Lower lobe of right lung (tissue), 2 donors: ENCODE data around the gene ZNF454. TPM values are rescaled to one million over a fixed set of nuclear protein-coding genes. Genes with fewer than 3 reads are reported as not detected.

ENCODE experiments used
- ATAC-seq, 2 donors: fragments of 200-7000 bp; cut with Tn5 transposase; one replicate each; pipeline ENCODE4 v1.9.1; 2020 to 2022; ENCODE audit warnings: mild to moderate bottlenecking in 2 of 2, moderate library complexity in 2 of 2
- DNase-seq: peaks from one replicate; pipeline ENCODE4 v3.0.0-alpha.2; 2020
- H3K27ac ChIP-seq: fragments of 200-600 bp; one replicate; pipeline ENCODE4 v1.8.0; 2022
- H3K27me3 ChIP-seq: fragments of 200-600 bp; one replicate; pipeline ENCODE4 v1.8.0; 2022; ENCODE audit warnings: low read depth
- H3K36me3 ChIP-seq: fragments of 200-600 bp; one replicate; pipeline ENCODE4 v1.8.0; 2022; ENCODE audit warnings: mild to moderate bottlenecking
- H3K4me1 ChIP-seq: fragments of 200-600 bp; one replicate; pipeline ENCODE4 v1.8.0; 2022
- H3K4me3 ChIP-seq: fragments of 200-600 bp; one replicate; pipeline ENCODE4 v1.8.0; 2022; ENCODE audit warnings: mild to moderate bottlenecking
- H3K9me3 ChIP-seq: fragments of 200-600 bp; one replicate; pipeline ENCODE4 v1.8.0; 2022
- CTCF ChIP-seq: fragments of 200-600 bp; IDR thresholded peaks from one replicate; pipeline ENCODE4 v1.8.0; 2022; ENCODE audit warnings: antibody characterized with exemption, mild to moderate bottlenecking
- intact Hi-C: fragments of 100-400 bp; cut with DNase I; formaldehyde crosslinking; loops from one replicate; pipeline ENCODE4 v1.11.0; 2022
- total RNA-seq: library from RNA; stranded (reverse); fragmentation: NEBNext Ultra II Directional; extraction: Animal tissue kit (Norgen Biotek cat#: 25700); gene quantifications from one replicate; pipeline ENCODE4 v1.2.1, GENCODE V29; 2021
- donor health status: DM: no; HTN: yes; CAD: no; lungs with severe emphysema.

ZNF454 gene
- total RNA-seq, 1 donor from 2014 or later, result 2.6 TPM

- H3K27me3 ChIP-seq, result no peaks in the 10 kb centered on the region
- no peak overlapping the region for H3K27ac ChIP-seq
- intact Hi-C loops, result no loop called here
- H3K36me3 ChIP-seq, result no peaks in the 10 kb centered on the region
- DNase-seq (no peak), ATAC-seq (no peak)
- H3K4me1 ChIP-seq, result no peaks in the 10 kb centered on the region
- no peak for TF ChIP-seq CTCF
- H3K4me3 ChIP-seq, result no peak overlapping the region
- H3K9me3 ChIP-seq, result peaks cover 73% of the 10 kb centered on the region
These were observed 42.7 kb downstream of the ZNF454 start for GRCh38 chr5:178983728-178984127.

- no peak for ATAC-seq
- Histone ChIP-seq H3K36me3 (no peaks in the 10 kb centered on the region), H3K27ac (no peak overlapping the region), H3K4me1 (no peaks in the 10 kb centered on the region), H3K9me3 (peaks cover 67% of the 10 kb centered on the region), H3K27me3 (no peaks in the 10 kb centered on the region), H3K4me3 (no peak overlapping the region)
- intact Hi-C loops, result no loop called here
- no peak for DNase-seq
- no peak for TF ChIP-seq CTCF
These were observed 43.4 kb downstream of the ZNF454 start for GRCh38 chr5:178984145-178985072.

GRCh38 chr5:178986326-178986960 lies 45.4 kb downstream of the ZNF454 start:
- Histone ChIP-seq H3K9me3 (peaks cover 56% of the 10 kb centered on the region), H3K27me3 (no peaks in the 10 kb centered on the region), H3K27ac (no peak overlapping the region), H3K4me1 (no peaks in the 10 kb centered on the region), H3K4me3 (no peak overlapping the region), H3K36me3 (no peaks in the 10 kb centered on the region)
- TF ChIP-seq CTCF, result no peak
- intact Hi-C loops, result no loop called here
- DNase-seq (no peak), ATAC-seq (no peak)

- DNase-seq (no peak), ATAC-seq (no peak)
- intact Hi-C loops, result no loop called here
- H3K4me1 ChIP-seq, result no peaks in the 10 kb centered on the region
- peaks cover 6% of the 10 kb centered on the region for H3K27me3 ChIP-seq
- H3K27ac ChIP-seq, result no peak overlapping the region
- no peaks in the 10 kb centered on the region for H3K36me3 ChIP-seq
- H3K4me3 ChIP-seq, result no peak overlapping the region
- no peak for TF ChIP-seq CTCF
- H3K9me3 ChIP-seq, result peaks cover 42% of the 10 kb centered on the region
These were observed 47.6 kb downstream of the ZNF454 start for GRCh38 chr5:178988436-178989220.

- no peak overlapping the region for H3K4me3 ChIP-seq
- DNase-seq, result no peak
- intact Hi-C loops, result no loop called here
- H3K27me3 ChIP-seq, result peaks cover 13% of the 10 kb centered on the region
- no peak for ATAC-seq
- no peaks in the 10 kb centered on the region for H3K36me3 ChIP-seq
- H3K9me3 ChIP-seq, result peaks cover 36% of the 10 kb centered on the region
- no peak overlapping the region for H3K27ac ChIP-seq
- H3K4me1 ChIP-seq, result no peaks in the 10 kb centered on the region
- TF ChIP-seq CTCF, result no peak
These were observed 48.3 kb downstream of the ZNF454 start for GRCh38 chr5:178989311-178989710.
